NCI-H1694 (cell line): ENCODE measurements around the gene COL27A1.

Experiments
- DNase-seq: peaks from one replicate; lab custom pipeline; 2025; lab: John Stamatoyannopoulos, UW

COL27A1 gene

DNA sequence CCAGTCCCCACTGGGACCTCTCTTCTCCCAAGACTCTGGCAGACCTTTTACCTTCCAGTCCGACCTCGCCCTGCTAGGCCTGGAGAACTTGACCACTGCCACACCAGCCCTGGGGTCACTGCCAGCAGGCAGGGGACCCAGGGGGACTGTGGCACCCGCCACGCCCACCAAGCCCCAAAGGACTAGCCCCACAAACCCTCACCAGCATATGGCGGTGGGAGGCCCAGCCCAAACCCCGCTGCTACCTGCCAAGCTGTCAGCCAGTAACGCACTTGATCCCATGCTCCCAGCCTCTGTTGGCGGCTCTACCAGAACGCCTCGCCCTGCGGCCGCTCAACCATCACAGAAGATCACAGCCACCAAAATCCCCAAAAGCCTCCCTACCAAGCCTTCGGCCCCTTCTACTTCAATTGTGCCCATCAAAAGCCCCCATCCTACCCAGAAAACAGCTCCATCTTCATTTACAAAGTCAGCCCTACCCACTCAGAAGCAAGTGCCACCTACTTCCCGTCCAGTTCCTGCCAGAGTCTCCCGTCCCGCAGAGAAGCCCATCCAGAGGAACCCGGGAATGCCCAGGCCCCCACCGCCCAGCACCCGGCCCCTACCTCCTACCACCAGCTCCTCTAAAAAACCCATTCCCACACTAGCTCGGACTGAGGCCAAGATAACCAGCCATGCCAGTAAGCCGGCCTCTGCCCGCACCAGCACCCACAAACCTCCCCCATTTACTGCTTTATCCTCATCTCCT lies 13.1 kb downstream of the COL27A1 start:
- no peak for DNase-seq

DNA sequence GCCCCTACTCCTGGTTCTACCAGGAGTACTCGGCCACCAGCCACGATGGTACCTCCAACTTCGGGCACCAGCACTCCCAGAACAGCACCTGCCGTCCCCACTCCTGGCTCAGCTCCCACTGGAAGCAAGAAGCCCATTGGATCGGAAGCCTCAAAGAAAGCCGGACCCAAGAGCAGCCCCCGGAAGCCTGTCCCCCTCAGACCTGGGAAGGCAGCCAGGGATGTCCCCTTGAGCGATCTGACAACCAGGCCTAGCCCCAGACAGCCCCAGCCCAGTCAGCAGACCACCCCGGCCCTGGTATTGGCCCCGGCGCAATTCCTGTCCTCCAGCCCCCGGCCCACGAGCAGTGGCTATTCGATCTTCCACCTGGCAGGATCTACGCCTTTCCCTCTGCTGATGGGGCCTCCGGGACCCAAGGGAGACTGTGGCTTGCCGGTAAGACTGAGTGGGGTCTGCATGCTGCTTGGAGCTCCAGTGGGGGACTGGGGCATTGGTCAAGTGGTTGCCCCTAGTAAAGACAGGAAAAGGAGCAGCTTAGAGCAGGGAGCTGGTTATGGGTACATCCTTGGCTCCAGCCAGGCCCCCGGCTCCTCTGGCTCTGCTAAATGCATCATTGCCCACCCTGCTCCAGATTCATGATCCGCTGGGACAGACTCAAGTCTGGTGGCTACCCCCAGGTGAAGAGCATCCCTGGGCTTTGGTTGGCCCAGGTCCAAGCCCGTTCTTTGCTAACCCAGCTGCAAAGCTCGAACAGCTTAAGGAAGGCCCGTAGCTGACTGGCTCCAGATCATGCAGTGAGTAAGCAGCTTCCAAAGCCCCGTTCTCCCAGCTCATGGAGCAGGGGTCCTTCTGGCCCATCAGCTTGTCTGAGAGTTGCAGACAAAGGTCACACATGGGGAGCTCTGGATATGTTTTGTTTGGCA lies 14.0 kb downstream of the COL27A1 start:
- DNase-seq, result no peak

DNA sequence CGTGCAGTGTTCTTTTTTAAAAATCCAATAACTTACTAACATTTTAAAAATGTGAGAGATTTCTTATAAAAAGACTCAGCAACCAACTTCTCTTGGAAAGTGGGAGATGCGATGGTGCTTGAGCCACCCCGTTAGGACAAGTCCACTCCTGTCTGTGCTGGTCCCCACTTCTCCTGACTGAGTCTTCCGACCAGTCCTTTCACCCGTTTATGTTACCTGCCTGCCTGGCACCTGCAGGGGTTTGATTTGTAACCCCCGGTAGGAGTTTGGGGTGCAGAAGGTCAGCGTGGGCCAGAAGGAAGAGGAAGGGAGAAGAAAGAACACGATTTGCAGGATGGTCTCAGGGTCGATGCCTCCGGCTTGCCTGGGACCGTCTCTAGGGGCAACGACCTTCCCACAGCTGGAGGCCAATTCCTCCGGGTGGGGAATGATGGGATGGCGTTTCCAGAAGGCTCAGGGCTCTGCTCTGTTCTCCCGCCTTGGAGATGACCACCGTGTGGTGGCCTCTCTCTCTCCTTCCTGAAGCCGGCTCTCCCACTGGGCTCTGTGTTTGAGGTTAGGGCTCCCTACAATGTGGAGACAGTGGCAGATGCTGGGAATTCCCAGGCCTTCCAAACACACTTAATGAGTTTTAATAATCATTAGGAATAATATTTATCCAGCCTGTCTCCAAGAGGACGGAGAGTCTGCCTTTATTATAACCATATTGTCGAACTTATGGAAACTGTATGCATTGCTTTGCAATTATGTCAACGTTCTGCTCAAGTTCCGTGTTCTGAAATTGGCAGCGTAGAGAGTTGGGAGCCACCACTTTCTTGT lies 14.8 kb downstream of the COL27A1 start:
- DNase-seq, result no peak

DNA sequence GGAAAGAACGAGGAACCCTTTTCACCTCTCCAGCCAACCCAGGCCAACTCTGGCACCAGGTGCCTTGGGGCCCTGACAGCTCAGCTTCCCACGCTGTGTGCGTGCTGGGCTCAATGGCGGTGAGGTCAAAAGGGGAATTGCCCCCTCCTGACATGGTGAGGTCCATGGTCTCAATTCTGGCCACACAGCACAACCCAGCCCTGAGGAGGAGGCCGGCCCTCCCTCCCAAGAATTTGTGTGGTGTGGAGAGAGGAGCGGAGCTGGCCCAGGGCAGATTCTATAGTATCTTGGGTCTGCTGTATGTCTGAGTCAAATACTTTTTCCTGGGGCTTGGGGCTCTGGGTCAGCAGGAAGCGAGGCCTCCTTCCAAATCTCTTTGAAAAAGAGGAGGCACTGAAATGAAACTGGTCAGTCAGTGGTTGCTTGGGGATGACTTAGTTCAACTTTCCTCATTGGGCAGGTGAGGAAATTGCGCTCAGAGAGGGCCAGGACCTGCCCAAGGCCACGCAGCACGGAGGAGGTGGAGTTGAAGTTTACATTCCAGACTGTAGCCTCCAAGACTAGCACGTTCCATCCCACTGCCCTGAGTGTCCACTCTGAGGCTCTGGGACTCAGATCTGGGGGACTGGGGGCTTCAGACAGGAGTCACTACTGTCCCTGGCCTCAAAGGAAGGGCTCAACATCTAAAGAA lies 15.6 kb downstream of the COL27A1 start:
- no peak for DNase-seq

DNA sequence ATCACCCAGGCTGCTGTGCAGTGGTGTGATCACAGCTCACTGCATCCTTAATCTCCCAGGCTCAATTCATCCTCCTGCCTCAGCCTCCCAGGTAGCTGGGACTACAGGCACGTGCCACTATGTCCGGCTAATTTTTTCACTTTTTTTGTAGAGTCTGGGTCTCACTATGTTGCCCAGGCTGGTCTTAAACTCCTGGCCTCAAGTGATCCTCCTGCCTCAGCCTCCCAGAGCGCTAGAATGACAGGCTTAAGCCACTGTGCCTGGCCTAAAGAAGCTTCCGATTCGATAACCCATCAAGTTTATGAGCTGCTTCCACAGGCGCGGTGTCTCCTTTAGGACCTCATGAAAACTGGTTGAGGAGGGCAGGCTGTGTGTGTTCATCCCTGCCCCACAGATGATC lies 16.2 kb downstream of the COL27A1 start:
- no peak for DNase-seq

- no peak for DNase-seq
Measured at GRCh38 chr9:114172981-114173833, 17.9 kb downstream of the COL27A1 start.

GRCh38 chr9:114174557-114174875 lies 19.2 kb downstream of the COL27A1 start:
- DNase-seq, result no peak

GRCh38 chr9:114174876-114175771 lies 19.8 kb downstream of the COL27A1 start:
- DNase-seq, result no peak

GRCh38 chr9:114176624-114177291 lies 21.4 kb downstream of the COL27A1 start:
- DNase-seq, result no peak

DNA sequence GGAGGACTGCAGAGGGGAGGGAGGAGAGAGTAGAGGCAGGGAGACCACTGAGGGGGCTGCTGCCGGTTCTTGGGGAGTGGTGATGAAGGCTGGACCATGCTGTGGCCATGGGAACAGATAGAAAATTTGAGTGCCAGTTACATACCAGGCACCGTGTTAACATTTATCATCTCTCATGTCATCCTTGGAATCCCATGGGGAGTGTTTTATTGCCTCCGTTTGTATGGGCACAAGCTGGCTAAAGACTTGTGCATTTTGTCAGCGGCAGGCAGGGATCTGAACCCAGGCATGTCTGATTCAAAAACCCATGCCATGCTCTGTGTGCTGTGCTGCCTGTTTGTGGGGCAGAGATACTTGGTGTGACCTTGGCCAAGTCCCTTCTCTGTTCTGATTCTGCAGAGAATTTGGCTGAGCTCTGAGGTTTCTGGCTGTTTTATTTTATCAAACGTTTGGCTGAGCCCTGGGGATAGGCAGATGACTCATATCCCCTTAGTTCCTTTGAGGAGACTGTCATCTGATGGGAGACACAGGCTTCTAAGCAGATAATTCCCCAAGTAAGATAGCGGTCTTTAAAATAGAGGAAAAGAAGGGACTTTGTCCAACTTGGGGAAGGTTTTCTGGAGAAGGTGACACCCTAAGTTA lies 22.2 kb downstream of the COL27A1 start:
- DNase-seq, result no peak

- DNase-seq, result no peak
Measured at GRCh38 chr9:114178076-114178475, 22.7 kb downstream of the COL27A1 start.

DNA sequence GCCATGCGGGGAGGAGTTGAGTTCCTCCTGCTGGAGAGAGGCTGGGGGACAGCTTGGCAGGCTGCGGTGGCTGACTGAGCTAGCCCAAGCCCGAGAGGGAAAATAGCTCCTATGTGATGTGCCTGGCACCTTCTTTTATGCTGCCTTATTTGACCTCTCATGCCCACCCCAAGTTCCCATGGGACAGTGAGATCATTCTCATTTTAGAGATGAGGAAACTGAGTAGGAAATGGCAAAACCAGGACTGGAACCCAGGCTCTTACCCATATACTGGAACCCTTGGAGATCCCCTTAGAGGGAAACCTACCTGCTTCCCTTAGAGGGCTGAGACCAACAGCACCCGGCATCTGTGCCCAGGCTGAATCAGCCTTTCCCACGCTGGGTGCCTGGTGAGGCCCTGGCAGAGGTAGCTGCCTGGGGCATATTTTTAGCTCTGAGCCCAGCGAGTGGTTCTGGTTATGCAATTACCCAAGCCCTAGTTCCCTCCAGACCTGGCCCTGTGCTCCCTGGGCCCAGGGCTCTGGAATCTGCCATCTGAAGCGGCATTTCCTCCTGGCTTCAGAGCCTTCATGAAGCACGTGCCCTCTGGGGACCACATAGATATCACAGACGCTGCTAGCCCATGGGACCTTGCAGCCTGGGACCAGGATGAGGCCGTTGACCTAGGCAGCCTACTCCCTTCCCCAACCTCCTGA lies 23.6 kb downstream of the COL27A1 start:
- no peak for DNase-seq

GRCh38 chr9:114179516-114179915 lies 24.2 kb downstream of the COL27A1 start:
- no peak for DNase-seq

DNA sequence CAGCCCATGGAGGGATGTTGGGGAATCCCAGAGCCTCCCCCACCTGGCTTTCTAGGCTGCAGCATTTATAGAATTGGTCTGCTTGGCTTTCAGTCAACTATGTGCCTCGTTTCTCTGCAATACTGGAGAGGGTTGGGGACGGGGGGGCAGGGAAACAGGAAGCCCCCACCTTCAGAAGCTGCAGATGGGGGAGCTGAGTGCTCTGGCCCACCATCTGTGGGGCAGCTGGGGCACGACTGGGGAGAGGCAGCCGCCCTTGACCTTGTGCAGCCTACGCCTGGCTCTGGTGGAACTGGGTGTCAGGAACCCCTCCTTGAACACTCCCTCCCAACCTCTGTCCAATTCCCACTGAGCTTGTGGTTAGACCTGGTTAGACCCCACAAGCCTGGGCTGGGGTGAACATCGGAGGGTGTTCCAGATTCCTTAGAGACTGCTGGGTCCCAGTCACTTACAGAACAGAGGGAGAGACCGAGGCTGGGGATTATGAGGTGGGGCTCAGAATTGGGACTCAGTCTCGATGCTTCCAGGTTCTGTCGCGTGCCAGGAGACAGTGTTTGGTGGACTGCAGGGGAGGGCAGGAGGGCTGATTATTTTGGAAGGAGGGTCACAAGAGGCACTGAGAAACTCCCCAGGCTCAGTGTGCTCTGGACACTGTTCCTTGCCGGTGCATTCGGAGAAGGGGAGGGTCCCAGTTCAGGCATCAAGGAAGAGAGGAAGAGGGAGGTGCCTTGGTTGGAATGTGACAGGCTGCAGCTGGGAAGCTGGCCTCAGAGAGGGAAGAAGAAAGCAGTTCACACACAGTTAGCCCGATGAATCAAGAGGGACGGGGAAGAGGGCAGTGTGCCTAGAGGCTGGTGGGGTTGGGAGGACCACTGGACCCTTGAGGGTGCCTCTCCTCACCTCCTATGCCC lies 25.6 kb downstream of the COL27A1 start:
- DNase-seq, result no peak

- DNase-seq, result no peak
Measured at GRCh38 chr9:114181607-114182409, 26.5 kb downstream of the COL27A1 start.

DNA sequence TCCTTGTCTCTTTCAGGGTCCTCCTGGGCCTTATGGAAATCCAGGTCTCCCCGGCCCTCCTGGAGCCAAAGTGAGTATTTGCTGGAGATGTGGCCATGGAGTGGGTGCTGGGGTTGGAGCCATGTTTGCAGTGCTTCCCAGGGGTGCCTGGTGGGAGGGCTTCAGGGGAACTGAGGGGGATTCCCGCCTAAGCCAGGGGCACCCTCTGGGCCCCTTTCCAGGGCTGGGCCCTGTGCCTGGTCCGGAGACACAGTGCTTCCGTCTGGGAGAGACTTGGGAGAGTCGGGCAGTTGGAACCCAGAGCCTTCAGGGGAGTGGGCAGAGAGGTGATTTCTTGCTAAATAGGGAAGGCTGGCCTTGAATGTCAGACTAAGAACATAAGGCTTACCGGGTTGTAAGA lies 27.7 kb downstream of the COL27A1 start:
- no peak for DNase-seq
